Right forelimb (tissue), 1 donor: Measurements from ENCODE around the gene PCSK1N.
"Not testable (repeated sequence)": the region's sequence is repeated elsewhere in the genome, so short reads cannot be mapped to it uniquely, and the experiment has no call there.

Experiments
- DNase-seq: peaks from one replicate; pipeline ENCODE4 v3.0.0-alpha.2; 2018

PCSK1N gene

DNA sequence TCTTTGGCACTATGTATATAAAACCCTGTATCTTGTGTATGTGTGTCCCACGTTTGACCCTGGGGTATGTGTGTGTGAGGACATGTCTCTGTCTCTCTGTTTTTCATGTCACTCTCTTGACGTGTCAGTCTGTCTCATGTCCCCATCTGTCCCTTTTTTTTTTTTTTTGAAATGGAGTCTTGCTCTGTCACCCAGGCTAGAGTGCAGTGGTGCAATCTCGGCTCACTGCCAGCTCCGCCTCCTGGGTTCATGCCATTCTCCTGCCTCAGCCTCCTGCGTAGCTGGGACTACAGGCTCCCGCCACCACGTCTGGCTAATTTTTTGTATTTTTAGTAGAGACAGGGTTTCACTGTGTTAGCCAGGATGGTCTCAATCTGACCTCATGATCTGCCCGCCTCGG lies 16.0 kb downstream of the PCSK1N start:
- DNase-seq, result not testable (repeated sequence)

DNA sequence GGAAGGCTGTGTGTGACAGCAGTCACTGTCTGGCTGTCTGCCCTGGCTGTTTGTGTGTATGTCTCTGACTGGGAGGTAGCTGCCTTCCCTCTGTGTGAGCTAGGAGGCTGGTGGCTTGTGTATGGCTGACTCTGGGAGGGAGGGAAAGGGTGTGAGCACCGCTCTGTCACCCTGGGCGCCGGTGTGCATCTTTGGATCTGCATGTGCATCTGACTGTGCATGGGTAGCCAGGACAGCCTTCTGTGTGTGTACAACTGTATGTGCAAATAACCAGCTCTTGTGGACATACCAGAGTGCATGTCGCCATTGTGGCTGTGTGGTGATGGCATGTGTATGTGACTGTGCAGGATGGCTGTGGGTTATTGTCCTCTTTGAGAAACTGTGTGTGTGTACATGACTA lies 16.5 kb downstream of the PCSK1N start:
- no peak for DNase-seq

DNA sequence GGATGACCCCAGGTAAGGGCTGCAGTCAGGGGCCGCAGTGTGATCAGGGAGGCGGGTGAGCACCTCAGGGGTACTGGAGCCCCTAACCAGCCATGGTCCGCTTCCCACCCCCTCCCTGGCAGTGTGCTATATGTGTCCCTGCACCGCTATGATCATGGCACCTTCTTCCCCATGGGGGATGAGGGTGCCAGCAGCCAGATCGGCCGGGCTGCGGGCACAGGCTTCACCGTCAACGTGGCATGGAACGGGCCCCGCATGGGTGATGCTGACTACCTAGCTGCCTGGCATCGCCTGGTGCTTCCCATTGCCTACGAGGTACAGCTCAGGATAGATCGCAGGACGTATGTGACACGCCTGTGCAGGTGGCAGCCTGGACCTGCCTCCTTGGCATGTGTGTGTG lies 17.3 kb downstream of the PCSK1N start:
- no peak for DNase-seq

DNA sequence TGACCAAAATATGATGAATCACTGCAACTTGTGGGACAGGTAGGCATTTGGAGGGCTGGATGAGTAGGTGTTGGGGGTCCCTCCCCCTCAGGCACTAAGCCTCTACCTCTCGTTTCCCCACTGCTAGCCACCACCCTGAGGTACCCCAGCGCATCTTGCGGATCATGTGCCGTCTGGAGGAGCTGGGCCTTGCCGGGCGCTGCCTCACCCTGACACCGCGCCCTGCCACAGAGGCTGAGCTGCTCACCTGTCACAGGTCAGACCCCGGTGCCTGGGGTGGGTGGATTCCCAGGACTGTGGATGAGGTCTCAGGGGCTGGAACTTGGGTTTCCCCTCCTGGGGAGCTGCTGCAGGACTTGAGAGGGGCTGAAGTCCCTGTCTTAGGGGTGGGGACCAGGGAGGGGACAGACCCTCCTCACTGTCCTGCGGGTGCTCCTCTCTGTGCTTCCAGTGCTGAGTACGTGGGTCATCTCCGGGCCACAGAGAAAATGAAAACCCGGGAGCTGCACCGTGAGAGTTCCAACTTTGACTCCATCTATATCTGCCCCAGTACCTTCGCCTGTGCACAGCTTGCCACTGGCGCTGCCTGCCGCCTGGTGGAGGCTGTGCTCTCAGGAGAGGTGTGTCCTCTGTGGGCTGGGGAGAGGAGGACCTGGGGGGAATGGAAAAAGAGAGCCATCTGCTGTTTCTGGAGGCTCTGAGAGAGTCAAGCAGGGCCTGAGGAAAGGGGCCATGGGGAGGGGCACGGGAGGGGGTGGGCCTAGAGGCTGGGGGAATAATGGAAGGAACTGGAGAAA lies 19.2 kb downstream of the PCSK1N start:
- no peak for DNase-seq

DNA sequence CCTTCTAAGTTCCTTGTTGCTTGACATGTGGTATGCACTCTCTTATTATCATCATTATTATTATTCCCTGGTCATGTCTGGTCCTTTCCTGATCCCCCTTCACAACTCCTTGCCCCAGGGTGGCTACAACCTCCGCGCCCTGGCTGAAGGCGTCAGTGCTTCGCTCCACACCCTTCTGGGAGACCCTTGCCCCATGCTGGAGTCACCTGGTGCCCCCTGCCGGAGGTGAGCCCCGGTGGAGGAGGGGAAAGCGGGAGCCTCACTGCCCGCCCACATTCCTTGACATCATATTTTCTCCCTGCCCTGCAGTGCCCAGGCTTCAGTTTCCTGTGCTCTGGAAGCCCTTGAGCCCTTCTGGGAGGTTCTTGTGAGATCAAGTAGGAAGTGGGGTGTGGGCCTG lies 20.1 kb downstream of the PCSK1N start:
- DNase-seq, result no peak

DNA sequence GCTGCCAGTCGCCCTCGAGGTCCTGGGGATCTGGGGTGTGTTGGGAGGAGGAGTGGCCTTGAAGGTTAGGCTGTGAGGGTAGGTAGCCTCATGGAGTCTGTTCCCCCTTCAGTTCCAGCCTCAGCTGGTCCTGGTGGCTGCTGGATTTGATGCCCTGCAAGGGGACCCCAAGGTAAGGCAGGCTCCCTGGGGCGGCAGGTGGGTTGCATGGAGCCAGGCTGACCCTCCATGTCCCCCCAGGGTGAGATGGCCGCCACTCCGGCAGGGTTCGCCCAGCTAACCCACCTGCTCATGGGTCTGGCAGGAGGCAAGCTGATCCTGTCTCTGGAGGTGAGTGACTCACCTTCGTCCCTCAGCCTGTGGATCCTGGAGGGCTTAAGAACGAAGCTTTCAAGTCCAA lies 20.7 kb downstream of the PCSK1N start:
- DNase-seq, result no peak

DNA sequence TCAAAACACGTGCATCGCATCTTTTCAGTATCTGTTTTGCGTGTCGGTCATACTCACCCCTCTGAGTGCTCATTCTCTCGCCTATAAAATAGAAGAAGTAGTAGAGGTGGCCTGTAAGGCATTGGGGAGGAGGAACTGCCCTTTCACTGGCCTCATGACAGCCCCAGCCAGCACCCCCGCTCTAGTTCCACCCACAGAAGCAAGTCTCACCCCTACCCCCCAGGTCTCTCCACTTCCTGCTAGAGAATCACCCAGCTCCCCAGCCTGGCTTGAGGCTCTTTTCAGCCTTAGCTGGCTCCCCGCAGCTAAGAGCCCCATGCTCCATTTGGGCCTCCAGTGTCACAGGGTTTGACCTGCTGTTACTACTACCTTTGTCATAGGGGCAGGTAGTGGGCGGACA lies 21.8 kb downstream of the PCSK1N start:
- DNase-seq, result no peak

DNA sequence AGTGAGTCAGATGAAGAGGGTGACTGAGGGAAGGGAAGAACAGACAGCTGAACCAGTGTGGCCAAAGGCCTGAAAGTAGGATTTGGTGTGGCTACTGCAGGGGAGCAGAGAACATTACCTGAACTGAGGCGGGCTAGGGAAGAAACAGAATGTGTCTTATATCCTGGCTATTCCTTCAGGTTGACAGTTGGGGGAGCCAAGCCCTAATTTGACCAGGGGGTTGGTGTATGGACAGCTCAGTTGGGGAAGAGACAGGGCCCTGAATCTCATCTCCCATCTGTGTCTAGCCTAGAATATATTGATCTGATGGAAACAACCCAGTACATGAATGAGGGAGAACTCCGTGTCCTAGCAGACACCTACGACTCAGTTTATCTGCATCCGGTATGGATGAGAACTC lies 29.3 kb downstream of the PCSK1N start:
- no peak for DNase-seq

DNA sequence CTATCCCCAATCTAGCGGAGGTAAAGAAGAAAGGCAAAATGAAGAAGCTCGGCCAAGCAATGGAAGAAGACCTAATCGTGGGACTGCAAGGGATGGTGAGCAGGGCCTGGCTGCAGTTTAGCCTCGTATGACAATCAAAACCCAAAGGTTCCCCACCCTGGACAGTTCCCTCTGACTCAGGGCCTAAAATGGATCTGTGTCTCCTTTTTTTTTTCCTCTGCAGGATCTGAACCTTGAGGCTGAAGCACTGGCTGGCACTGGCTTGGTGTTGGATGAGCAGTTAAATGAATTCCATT lies 32.6 kb downstream of the PCSK1N start:
- DNase-seq, result no peak

DNA sequence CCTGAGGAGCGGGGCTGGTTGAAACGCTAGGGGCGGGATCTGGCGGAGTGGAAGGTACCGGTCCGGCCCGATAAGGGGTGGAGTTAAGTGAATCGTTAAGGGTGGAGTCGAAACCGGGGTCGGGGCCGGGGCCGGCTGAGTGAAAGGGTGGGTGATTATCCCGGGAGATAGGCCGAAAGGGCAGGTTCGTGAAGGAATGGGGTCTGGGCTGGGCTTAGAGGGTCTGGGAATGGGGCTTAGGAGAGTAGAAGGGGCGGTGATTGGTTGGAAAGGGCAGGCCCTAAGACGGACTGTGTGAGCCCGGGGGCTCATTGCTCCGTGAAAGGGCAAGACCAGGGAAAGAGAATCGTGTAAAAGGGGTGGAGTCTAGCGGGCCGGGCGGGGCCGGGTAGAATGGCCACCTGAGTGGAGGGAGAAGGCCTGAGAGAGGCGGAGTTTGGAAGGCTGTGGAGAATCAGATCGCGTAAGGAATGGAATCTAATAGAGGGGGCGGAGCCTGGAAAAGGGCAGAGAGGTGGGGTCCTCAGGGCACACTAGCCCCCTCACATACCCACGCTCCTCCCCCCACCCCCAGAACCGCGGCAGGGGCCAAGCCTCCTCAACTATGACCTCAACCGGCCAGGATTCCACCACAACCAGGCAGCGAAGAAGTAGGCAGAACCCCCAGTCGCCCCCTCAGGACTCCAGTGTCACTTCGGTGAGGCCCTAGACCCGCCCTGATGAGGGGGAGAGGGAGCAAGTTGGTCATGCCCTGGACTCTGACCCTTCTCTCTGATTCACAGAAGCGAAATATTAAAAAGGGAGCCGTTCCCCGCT lies 33.1 kb downstream of the PCSK1N start:
- peak; percentile 79 for DNase-seq

DNA sequence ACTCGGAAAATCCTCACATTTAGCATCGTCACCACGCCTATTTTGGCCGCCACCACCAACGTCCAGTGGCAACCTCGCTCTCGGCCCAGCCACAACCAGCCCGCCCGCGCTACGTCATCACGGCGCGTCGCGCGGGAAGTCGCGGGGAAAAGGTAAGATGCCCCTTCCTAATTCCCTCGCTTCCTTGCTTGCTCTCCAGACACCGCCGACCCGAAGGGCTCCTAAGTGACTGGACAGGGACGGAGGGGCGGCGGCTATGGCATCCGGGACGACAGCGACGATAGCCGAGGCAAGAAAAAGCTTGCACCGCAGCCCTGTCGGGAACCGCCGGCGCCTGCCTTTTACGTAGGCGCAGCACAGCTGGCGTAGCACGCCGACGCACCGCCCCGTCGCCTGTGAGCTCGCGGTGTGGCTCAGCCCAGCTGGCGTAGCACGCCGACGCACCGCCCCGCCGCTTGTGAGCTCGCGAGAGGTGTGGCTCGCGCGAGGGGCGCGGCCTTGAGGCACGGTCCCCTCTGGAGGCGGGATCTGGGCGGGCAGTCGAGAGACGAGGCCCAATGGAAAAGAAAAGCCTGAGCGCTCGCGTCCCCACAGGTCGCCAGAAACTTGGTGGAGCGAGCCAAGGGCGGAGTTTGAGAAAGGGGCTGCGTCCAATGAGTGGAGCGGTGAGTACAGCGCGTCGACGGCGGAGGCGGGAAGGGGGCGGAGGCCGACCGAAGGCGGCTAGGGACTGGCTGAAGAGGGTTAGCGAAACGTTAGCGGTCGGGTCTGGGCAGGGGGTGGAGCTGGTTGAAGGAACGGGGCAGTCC lies 33.9 kb downstream of the PCSK1N start, which contains the start of gene HDAC6:
TSS of gene HDAC6 (plus strand) at position 788 of the 809 bp plus-strand sequence. CDS start 626 bp downstream, outside the sequence.
- DNase-seq, result peak; percentile 94

DNA sequence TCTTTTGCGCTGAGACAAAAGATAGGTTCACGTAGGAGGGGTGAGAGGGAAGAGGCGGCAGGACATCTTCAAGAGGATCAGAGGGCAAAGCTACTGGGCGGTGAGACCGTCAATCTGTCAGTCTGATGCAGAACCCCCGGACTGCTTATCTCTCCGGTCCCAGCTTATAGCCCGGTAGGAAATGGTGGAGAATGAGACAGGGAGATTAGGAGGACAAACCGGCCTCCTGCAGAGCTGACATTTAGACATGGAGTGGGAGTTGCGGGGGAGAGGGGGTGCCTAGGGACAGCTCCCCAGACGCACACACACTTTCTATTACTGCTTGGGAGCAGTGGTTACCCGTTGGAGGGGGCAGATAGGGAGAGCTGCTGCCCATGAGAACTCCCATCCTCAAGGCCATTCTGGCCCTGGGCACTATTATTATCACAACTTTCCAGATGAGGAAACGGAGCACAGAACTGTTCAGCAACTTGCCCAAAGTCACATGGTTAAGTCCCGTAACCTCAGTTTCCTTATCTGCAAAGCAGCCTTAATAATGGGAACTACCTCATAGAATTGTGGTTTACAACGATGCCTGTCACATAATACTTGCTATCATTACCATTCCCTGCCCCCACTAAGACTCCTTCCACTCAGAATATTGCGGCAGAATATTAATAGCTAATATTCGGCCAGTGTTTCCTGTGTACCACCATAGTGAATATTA lies 34.7 kb downstream of the PCSK1N start:
- DNase-seq, result no peak

DNA sequence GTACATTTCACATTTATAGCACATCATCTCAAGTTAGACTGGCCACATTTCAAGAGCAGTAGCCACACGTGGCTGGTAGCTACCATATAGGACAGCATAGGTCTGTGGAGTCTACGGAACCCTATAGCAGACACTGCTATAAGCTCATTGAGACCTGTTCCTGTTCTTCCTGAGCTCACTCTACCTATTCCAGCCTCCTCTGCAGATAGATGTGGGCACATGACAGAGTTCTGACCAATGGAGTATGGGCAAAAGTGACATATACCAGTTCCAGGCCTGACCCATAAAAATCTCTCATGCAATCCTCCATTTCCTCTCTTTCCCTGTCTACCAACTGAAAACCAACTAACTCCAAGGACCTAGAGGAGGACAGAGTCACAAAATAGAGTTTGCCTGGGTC lies 37.1 kb downstream of the PCSK1N start:
- no peak for DNase-seq

DNA sequence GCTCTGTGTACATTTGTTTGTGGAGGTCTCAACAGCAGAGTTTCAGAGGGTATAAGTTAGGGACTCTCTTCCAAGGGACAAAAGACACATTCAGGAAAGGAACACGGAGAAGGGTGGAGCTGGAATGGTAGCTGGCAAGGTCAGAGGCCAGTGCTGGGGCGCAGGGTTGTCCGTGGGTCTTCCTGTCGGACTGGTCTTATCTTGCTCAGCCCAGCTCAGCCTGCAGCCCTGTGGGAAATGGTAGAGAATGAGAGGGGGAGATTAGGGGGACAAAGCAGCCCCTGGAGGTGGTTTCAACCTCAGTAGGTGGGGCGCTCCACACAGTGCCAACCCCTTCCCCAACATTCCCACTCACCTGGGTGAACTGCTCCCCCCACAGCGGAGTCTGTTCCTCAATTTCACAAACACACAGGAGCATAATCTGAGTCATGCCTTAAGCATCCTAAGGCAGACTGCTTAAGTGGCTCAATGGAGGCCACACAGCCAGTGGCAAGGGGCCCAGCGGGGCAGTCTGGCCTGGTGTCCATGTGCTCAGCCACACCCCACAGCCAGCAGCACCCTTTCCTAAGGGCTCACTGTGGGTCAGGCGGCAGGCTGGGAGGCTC lies 40.4 kb downstream of the PCSK1N start:
- no peak for DNase-seq

DNA sequence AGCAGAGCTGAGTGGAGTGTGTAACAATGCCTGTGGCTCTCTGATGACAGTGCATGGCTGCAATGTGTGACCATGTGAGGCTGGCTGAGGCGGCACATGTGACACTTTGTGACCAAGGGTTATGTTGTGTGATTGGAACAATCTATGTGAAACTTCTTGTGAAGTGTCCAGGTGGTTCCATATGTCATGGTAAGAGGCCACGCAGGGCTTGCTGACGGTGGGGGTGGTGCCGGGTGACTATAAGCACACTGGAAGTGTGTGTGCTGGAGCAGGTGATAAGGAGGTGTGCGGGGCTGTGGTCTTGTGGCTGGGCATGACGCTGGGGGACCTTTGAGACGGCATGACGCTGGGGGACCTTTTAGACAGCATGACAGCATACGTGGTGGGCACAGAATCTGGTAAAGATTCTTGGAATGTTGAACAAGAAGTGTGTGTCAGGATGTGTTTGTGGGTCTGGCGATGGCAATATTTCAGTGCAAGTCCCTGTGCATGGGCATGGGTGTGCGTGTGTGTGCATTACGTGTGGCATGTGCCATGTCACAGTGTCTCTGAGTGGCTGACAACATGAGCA lies 41.0 kb downstream of the PCSK1N start:
- DNase-seq, result no peak

DNA sequence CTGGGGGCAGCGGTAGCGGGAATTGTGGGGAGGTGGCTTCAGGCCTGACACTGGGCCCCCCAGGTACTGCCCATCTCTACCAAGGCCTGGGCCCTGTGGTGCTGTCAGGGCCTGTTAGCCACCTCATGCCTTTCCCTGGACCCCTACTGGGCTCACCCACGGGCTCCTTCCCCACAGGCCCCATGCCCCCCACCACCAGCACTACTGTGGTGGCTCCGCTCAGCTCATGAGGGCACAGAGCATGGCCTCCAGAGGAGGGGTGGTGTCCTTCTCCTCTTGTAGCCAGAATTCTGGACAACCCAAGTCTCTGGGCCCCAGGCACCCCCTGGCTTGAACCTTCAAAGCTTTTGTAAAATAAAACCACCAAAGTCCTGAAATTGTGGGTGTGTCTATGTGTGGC lies 41.5 kb downstream of the PCSK1N start:
- DNase-seq, result no peak

DNA sequence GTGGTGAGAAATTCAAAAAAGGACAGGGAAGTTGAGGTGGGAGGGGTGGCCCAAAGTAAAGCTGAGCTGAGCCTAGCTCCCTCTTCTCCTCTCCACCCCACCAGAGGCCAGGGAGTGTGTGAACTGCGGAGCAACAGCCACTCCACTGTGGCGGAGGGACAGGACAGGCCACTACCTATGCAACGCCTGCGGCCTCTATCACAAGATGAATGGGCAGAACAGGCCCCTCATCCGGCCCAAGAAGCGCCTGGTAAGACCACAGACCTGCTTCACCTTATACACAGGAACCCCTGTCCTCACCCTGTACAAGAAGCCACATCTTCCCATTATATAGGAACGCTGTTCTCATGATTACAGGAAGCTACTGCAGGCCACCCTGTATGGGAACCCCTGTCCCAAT lies 43.2 kb downstream of the PCSK1N start:
- no peak for DNase-seq

DNA sequence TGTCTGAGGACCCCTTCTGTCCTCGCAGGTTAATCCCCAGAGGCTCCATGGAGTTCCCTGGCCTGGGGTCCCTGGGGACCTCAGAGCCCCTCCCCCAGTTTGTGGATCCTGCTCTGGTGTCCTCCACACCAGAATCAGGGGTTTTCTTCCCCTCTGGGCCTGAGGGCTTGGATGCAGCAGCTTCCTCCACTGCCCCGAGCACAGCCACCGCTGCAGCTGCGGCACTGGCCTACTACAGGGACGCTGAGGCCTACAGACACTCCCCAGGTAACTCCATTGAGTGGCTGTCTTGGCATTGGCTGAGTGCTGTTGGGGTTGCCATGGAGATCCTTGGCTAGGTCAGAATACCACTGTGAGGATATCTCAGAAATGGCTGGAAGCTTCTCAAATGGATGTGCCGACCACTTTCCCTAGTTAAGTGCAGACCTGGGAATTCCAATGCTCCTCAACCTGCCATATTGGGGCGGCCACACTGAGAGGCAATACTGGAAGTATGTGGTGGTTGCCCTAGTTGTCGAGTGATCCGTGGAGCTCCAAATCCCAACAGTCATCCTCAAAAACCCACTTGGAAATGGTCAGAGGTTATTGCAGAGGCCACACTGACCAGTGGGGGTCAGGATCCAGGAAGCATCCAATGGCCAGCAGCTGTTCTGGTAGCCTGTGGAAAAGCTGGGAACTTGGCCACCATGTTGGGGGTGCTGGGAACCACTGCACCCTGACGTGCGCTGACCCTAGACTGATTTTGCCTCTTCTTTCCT lies 44.2 kb downstream of the PCSK1N start:
- DNase-seq, result no peak

DNA sequence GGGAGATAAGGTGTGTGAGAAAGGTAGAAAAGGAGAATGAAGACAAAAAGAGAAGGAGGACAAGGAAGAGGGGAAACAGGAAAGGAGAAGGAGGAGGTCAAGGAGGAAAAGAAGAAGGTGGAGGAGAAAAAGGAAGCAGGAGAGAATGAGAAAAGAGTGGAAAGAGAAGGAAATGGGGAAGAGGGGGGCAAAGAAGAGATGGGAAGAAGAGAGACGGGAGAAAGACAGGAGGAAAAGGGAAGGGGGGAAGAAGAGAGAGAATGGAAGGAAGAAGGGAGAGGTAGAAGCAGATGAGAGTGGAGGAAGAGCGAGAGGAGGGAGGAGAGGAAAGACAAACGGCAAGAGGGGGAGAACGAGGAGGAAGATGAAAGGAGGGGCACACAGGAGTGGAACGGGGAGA lies 44.9 kb downstream of the PCSK1N start:
- DNase-seq, result no peak

DNA sequence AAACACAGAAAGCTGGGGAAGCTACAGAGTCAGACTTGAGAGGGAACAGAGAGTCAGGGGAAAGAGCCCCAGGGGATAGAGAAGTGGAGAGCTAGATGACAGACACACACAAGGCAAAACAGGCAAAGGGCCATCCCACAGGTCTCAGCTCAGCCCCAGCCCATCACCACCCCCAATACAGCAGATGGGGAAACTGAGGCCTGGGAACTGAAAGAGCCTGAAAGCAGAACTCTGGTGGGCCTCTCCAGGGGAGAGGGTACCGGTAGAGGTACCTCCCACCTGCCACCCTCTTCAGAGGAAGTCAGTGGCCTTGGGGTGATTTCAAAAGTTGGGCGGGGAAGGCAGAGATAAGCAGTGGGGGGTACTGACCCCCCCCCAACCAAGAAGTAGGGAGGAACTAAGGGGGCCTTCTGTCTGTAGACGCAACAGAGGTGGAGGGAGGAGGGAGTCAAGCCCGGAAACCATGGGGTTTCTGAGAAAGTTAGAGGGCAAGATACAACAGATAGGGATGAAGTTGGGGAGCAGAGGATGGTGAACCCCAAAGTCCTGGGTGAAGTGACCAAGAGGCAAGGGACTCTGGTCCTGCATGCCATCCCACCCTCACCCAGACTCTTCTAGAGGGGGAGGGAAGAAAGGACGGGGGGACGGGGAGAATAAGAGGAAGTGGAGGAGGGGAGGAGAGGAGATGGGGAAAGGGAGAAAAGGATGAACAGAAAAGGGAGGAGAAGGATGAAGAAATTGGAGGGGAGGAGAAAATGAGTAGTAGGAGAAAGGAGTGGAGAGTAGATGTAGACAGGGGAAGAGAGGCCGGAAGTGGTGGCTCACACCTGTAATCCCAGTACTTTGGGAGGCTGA lies 45.8 kb downstream of the PCSK1N start:
- no peak for DNase-seq
